ENCODE measurements around the gene TP53BP2.

DNA sequence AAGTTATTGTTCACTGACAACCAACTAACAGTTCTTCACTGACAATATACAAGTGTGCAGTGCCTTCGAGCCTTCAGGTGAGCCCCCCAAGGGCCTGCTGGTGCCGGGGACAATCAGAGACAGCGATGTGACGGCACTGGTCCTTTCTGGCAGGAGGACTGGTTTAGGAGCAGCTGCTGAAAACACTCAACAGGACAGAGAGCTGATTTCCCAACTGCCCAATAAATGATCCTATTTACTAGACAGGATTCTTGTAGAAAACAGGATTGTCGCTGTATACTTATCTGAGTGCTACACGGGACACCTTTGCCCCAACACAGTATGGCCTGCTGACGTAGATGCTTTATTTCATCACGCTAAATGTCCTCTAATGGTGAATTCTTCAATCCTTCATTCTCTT, 65.4 kb downstream of the TP53BP2 start:
- no peak for TF ChIP-seq POLR2A (IDR thresholded peaks at IDR 0.05; ENCODE audit: low read depth, low read length)
- no peak for TF ChIP-seq POLR2AphosphoS5 (IDR thresholded peaks at IDR 0.05; ENCODE audit: low read depth, low read length)
- TF ChIP-seq TAF1 (IDR thresholded peaks at IDR 0.05; ENCODE audit: borderline replicate concordance, low read depth, low read length): no peak

Measured in GM12892 (cell line).